Activated T-helper 9 cell treated with anti-CD3 and anti-CD28 coated beads, Interleukin-2, amount 50 U/mL, for 16 hours (primary cell): Measurements from ENCODE around the gene ARHGAP10.
"Not testable (repeated sequence)": the region's sequence is repeated elsewhere in the genome, so short reads cannot be mapped to it uniquely, and the experiment has no call there.

Experiments used
- DNase-seq: peaks from one replicate; pipeline ENCODE4 v3.0.0-alpha.2; 2020; ENCODE audit warnings: low read depth

Gene ARHGAP10

GRCh38 chr4:147910315-147910714 lies 178.4 kb downstream of the ARHGAP10 start:
- no peak for DNase-seq

DNA sequence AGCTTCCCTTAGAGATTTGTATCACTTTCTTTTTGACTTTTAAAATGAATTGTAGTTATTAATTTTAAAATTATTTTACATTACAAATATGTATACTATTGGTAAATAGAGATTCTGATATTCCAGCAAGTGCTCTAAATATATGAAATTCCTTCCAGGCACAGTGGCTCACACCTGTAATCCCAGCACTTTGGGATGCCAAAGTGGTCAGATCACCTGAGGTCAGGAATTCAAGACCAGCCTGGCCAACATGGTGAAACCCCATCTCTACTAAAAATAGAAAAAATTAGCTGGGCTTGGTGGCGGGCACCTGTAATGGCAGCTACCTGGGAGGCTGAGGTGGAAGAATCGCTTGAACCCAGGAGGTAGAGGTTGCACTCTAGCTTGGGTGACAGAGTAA lies 180.2 kb downstream of the ARHGAP10 start:
- not testable (repeated sequence) for DNase-seq

DNA sequence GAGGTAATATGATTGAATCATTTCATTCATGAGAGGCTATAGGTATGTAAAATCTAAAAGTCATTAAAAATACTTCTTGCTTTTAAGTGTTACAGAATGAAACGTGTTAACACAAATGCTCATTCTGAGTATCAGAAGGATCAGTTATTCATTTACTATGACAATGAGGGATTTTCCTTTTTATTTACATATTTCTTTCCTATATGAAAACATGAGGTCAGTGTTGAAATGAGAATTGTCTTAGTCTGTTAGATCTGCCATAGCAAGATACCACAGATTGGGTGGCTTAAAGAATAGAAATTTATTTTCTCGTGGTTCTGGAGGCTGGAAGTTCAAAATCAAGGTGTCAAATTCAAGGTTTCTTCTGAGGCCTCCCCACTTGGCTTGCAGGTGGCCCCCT lies 181.2 kb downstream of the ARHGAP10 start:
- no peak for DNase-seq

DNA sequence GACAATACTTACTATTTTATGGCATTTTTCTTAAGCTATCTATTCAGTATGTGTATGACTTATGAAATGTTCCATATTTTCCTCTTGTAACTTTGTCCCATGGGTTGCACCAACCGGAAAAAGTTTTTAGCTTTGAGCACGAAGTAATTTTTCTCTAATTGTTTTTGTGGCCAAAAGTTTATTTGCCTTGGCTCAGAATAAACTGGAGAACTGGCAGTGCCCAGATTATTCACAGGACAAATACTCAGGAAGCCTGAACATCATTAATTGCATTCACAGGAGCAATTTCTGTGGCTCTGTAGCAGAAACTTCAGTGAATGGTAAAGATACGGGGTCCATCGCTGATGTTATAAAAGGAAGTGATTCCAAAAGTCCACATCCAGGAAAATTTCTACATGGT lies 184.5 kb downstream of the ARHGAP10 start:
- no peak for DNase-seq

- no peak for DNase-seq
Measured at GRCh38 chr4:147923381-147923780, 191.5 kb downstream of the ARHGAP10 start.

- no peak for DNase-seq
Measured at GRCh38 chr4:147923854-147924253, 192.0 kb downstream of the ARHGAP10 start.

DNA sequence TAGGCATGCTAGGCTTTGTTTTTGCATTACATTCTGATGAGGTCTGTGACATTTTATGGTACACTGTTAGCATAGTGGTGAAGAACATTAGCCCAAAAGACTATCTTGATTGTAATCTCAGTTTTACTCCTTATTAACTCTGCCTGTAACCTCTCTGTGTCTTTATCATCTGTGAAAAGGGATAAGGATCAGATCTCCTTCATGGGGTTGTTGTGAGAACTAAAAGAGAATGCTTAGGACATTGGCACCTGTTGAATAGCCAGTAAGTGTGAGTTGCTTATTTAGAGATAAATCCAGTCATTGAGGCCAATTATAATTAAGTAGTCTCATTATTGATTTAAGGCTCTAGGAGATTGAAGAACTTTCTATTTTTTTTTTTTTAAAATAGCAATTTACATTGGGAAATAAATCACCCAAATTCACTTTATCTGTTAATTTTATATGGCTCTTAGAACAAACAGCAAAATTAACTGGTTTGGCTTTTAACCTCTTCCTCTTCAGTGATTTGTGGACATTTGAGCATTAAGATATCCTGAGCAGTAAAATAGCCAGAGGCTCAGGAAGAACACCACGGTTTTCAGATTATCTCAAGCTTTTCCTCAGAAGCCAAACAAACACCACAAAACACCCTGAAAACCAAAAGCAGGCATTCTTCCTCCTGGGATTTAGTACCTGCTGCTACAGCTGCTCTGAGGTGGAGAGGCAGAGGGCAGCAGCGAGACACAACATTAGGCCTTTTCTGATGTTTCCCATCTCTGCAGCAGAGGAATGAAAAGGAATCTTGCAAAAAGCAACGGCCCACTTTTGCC lies 192.9 kb downstream of the ARHGAP10 start:
- DNase-seq: no peak

- no peak for DNase-seq
Measured at GRCh38 chr4:147927377-147928137, 195.7 kb downstream of the ARHGAP10 start.

GRCh38 chr4:147928400-147928799 lies 196.5 kb downstream of the ARHGAP10 start:
- DNase-seq: no peak

DNA sequence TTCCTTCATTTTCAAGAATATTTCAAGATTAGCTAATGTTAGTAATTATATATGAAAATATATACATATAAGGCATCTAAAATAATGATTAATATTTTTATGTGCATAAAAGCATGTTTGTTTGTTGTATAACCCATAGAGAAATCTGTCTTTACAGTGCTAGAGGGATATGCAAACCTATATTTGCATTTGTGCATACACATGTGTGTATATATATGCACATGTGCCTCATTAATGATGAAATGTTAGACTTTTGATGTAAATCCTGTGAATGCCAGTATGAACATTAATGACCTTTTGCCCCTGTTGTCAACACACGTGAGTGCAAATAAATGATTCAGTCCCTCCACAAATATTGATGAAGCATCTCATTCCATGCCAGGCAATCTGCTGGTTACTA lies 197.9 kb downstream of the ARHGAP10 start:
- no peak for DNase-seq

DNA sequence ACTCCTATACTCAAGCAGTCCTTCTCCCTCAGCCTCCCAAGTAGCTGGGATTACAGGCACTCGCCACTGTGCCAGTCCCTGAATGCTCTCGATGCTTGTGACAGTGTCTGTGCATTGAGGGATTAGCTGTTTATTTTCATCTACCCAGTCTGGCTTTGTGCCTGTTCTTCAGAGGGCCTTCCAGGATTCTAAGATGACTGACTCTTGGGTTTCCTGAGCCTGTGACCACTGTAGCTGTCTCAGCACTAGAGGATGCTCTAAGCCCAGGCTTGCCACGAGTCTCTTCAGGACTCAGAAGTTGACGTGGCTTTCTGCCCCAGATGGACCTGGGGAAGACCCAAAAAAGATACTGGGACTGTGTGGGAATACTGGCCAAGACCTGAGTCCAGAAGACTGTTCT lies 201.4 kb downstream of the ARHGAP10 start:
- no peak for DNase-seq

- no peak for DNase-seq
Measured at GRCh38 chr4:147933779-147934178, 201.9 kb downstream of the ARHGAP10 start.

DNA sequence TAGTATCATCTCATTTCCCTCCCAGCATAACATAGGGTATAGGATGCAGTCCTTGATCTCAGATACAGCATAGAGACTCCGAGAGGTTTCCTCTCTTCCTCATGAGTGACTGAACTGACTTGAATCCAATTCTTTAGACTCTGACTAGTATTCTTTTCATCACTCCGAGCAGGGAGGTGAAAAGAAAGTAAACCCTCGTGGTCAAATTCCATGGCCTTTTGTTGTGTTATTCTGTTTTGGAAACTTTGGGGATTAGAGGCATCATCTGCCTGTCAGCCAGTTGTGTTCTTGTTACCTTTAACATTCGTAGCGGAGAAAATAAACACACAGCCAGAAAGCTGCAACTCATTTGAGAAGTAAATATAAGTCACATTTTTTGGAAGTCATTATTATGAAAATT lies 206.6 kb downstream of the ARHGAP10 start:
- no peak for DNase-seq

DNA sequence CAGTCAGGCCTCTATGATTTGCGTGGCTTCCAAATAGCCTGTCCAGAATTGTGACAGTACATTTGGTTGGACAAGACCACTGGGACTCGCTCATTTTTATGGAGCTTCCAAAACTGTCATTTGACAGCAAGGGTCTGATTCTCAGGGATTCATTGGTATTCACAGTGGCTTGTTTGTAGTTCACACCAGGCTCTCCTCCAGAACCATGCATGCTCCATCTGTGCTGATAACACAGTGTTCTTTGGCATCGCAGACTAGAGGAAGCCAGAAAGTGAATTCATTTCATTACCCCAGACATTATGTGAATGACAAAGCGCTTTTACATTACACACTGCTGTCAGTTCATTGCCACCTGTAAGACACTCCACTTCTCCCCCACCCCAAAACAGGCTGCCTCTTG lies 208.3 kb downstream of the ARHGAP10 start:
- no peak for DNase-seq

DNA sequence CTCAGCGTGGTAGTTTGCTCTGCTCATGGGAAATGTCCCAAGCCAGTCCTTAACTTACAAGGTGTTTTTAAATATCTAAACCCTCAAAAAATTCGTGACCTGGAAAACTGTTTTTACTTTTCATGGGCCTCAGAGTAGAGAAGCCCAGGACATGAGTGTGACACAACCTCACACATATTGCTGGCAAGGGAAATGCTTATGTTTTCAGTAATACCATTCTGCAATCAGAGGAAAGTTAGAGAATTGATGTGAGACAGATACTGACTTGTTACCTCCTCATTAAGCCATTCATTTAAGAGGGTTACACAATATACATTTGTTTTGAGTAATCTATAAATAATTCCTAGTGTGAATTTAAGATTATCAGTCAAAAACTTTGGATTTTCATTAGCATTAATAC lies 209.5 kb downstream of the ARHGAP10 start:
- DNase-seq: no peak

- no peak for DNase-seq
Measured at GRCh38 chr4:147942729-147943128, 210.8 kb downstream of the ARHGAP10 start.

DNA sequence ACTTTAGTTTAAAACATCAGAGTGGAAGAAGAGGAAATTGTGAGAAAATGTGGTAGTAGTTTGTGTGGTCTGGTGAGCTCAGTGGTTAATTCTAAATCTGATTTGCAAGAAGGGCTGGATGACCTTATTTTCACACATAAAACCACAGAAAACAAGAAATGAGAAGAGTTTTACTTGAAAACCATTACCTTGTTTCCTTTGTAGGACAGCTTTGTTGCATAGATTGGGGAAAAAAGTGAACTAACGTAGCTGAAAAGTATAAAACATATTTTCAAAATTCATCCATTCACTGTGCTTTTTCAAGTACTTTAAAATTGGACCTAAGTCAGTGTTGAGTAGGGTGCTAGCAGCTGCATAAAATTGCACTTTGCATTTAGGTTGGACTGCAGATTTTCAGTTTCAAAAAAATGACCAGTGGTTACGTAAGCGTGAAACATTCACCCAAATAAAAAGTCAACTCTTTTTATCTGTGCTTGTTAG lies 211.3 kb downstream of the ARHGAP10 start:
- DNase-seq: no peak

DNA sequence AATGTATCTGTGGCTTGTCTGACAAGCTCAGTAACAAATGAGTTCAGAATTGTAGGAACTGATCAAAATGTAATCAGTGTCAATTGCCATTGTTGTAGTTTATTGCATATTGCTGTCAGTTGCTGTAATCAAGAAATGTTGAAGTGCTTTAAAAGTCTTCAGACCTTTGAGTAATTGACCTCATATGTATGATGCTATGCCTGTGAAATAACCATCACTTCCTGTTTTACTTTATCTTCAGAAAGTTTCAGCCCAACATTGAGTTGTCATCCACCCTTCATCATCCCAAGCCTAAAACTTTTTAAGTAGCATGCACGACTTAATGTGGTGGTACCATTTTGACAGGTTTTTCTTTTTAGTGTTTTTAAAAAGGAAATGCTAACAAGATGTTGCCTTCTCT lies 212.4 kb downstream of the ARHGAP10 start:
- DNase-seq: no peak

GRCh38 chr4:147944670-147945260 lies 212.9 kb downstream of the ARHGAP10 start:
- no peak for DNase-seq

DNA sequence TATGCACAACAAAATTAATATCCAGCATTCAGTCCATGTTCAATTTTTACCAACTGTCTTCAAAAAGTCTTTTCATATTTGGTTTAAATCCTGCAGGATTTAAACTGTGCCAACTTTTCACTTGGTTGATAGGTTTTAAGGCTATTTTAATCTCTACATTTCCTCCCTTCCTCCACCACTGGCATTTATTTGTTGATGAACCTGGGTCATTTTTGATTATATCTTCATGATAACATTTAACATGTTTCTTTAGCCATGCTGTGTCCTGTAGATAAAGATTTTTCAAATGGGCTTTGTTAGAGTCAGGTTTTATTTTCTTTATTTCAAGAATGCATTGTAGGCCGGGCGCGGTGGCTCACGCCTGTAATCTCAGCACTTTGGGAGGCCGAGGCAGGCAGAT lies 216.4 kb downstream of the ARHGAP10 start:
- DNase-seq: no peak

GRCh38 chr4:147950261-147950660 lies 218.4 kb downstream of the ARHGAP10 start:
- DNase-seq: no peak

DNA sequence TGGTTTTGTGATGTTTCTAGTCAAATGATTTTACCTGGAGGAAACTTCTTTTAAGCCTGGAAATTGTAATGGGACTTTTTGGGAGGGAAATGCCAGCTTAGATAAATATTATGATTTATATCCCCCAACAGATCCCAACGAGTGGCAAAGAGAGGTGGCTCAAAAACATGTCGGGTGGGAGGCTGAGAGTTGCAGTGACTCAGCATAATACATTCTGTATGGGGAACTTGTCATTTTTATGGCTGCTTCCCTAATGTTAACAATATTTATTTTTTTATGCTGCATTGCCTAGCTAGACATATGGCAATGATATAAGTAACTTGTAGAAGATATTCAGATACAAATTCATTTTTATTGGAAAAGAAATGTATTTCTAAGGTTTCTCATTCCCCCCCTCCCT lies 219.0 kb downstream of the ARHGAP10 start:
- no peak for DNase-seq

- DNase-seq: no peak
Measured at GRCh38 chr4:147954850-147955249, 223.0 kb downstream of the ARHGAP10 start.
